Retina (tissue), 1 donor: ENCODE data around the gene SELENON.

Experiments used
- DNase-seq: peaks from one replicate; pipeline ENCODE4 v3.0.0-alpha.2; 2016

Gene SELENON

DNA sequence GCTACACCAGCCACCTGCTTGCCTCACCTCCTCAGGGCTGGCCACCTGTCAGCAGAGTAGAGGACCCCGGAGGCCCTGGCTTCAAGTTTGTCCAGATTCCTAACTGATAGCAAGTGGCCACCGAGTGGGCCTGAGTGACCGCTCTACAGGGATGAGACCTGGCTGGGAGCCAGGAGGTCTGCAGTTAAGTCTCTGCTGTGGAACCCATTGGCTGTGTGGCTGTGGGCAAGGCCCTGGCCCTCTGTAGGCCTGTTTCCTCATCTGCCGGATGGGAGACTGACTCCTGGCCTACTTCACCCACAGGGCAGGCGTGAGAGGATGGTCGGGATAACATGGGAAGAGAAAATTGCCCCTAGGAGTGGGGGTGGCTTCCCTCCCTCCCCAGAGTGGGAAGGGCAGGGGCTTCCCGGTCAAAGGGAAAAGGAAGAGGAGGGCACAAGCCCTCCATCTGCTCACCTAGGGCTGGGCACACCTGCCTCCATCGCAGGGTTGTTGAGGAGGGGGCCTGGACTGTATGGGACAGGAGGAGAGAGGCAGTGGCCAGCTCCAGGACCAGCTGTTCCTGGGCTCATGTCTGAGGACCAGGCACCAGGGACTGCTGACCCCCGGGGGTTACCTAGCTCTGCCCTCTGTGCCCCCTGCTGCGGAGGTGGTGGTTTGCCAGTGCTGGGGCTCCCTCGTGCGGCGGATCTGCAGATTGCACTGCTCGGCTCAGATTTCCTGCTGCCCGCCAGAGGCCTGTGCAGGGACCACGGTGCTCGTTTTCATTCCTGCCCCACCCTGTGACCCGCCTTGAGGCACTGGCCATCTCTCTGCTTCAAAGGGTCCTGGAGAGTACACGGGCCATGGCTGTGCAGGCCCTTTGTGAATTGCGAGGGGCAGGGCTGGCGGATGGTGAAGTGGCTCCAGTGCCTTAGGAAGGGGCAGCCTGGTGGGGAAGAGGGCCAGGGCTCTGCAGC, 10.6 kb downstream of the SELENON start:
- peak; percentile 90 for DNase-seq

DNA sequence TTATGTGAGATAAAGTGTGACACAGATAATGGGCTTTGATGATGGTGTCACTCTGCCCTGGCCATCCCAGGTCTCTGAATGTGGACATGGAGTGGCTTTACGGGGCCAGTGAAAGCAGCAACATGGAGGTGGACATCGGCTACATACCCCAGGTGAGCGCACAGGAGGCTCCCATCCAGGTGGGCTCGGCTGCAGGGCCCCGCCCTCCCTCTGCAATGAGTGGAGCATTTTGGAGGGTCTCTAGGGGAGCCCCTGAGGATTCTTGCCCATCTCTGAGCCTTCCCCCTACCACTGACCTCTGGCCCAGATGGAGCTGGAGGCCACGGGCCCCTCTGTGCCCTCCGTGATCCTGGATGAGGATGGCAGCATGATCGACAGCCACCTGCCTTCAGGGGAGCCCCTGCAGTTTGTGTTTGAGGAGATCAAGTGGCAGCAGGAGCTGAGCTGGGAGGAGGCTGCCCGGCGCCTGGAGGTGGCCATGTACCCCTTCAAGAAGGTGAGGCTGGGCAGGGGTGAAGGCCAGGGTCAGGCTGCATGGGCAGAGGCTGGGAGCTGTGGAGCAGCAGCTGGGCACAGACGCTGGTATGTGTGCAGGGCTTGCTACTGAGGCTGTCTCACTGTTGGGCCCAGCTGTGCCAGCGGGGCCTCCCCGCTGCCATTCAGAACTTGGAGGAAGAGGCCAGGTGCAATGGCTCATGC, 11.5 kb downstream of the SELENON start:
- no peak for DNase-seq

DNA sequence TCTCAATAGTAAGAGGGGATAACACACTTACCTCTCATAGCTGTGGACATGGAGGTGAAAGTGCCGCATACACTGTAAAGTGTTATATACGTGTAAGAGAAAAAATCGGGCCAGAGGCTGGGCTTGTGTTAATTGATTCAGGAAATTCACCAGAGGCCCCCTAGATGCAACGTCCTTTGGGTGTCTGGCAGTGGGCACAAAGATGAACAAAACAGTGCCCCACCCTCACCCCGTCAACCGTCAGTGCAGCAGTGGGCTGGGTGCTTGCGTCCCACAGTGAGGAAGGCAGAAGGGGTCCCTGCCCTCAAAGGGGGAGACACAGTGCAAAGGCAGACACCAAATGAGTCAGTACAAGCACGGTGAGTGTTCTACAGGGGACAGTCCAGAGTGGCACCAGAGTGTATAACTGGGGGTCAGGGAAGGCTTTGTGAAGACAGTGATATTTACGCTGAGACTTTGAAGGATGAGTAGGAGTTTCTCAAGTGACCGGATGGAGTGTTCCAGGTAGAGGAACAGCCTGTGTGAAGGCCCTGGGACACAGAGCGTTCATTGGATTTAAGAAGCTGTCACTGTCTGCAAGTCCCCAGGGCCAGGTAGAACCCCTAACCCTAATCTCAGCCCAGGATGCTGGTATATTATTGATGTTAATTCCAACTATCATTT, 13.2 kb downstream of the SELENON start:
- no peak for DNase-seq

DNA sequence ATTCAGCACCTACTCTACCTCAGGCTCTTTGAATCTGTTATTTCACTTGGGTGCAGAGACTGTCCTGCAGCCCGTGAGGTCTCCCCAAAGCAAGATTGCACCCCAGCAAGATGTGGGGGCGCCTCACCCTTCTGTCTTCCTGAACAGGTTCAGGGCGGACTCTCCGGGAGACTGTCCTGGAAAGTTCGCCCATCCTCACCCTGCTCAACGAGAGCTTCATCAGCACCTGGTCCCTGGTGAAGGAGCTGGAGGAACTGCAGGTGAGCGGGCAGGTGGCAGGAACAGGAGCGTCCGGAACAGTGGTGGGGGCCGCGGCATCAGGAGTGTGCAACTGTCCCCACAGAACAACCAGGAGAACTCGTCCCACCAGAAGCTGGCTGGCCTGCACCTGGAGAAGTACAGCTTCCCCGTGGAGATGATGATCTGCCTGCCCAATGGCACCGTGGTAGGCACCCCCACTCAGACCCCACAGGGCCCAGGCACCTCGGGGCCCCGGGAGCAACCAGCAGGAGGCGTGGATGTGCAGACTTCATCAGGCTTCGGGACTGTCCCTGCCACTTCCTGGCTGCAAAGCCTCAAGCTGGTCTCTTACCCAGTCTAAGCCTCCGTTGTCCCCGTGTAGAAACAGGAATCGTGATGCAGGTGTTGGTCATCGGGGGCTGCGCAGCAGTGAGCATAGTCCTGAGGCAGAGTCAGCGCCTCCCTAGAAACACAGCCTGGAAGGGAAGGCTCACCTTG, 13.9 kb downstream of the SELENON start:
- DNase-seq, result no peak

GRCh38 chr1:25814549-25815087, 14.6 kb downstream of the SELENON start:
- DNase-seq, result no peak

- DNase-seq, result no peak
These were observed 15.5 kb downstream of the SELENON start for GRCh38 chr1:25815208-25816111.

DNA sequence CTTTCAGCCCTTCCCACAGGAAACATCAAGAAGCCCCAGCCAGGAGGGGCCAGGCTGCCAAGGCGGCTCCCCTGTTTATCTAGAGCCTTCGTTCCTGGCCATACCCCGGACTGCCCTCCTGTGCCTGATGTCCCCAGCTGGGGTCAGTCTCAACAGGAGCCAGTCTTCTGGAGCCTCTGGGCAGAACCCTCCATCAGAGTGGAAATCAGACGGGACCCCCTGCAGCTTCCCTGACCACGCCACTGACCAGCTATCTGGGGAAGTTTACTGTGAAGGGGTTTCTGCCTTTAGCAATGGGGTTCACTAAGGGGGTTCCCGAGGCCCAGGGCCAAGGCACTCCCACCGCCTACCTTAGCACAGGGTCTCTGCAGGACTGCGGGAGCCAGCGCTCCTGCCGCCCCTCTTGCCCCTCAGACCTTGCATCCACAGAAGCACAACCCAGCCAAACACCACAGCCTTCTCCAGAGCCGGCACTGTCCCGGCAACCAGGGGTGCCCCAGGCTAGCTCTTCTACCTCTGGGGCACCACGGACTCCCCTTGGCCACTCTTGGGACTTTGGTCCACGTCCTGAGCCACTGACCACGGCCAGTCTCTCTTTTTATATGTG, 16.2 kb downstream of the SELENON start:
- no peak for DNase-seq

DNA sequence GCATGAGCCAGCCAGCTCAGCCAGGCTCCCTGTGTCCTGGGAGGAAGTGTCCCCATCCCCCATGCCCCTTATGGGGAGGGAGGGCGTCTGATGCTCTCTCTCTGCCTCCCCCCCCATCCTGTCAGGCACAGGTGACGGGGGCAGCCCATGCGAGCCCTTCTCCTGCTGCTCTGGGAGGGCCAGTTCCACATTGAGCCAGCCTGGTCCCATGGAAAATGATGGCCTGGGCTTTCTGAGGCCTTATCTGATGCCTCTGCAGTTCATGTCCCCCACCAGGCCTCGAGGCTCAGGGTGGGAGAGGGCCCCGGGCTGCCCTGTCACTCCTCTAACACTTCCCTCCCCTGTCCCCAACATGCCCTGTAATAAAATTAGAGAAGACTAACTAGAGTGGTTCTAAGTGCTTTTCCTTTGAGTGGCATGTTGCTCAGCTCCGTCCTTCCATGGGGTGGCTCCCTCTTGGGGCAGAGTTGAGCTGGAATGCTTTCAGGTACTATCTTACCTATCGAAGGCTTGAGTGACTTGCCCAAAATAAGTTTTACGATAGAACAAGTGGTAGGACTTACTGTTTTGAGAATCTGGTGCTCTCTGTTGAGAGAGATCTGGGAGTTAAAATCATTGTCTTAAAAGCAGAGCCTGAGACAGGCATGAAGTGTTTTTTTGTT, 18.0 kb downstream of the SELENON start:
- DNase-seq, result no peak

- no peak for DNase-seq
These were observed 18.6 kb downstream of the SELENON start for GRCh38 chr1:25818569-25818968.

DNA sequence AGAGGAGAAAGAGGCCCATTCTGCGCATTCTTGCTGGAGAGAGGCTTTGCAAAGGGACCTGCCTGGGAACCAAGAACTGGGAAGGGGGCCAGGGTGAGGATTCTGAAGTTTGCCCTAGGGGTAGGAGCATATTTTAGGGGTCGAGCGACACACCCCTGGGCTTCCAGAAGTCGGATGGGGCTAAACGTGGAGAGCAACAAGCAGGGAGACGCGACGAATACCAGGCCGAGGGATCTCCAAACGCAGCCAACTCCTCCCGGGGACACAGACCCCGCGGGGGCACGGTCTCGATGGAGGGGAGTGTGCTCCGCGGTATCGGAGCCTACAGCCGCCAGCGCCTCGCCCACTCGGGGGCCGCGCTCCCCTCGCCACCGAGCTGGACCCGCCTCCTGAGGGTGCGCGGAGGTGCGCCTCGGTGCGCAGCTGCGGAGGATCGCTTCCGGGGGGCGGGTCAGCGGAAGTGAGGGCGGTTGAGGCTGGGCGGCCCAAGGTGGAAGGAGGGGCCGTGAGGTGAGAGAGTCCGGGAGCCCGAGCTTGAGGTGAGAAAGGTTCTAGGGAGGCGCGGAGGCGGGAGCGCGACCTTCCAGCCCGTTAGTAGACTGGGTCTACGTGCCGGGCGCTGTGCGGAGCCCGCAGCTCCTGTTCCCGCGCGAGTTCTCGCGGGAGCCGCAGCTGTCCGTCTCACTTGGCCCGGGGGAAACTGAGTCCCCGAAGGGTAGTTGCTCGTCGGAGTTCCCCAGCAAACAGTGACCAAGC, 19.7 kb downstream of the SELENON start, which contains the start of gene MTFR1L:
TSS of gene MTFR1L (plus strand) at position 464 of the 756 bp plus-strand sequence. CDS start 3,151 bp downstream, outside the sequence.
- DNase-seq, result peak; percentile 97

DNA sequence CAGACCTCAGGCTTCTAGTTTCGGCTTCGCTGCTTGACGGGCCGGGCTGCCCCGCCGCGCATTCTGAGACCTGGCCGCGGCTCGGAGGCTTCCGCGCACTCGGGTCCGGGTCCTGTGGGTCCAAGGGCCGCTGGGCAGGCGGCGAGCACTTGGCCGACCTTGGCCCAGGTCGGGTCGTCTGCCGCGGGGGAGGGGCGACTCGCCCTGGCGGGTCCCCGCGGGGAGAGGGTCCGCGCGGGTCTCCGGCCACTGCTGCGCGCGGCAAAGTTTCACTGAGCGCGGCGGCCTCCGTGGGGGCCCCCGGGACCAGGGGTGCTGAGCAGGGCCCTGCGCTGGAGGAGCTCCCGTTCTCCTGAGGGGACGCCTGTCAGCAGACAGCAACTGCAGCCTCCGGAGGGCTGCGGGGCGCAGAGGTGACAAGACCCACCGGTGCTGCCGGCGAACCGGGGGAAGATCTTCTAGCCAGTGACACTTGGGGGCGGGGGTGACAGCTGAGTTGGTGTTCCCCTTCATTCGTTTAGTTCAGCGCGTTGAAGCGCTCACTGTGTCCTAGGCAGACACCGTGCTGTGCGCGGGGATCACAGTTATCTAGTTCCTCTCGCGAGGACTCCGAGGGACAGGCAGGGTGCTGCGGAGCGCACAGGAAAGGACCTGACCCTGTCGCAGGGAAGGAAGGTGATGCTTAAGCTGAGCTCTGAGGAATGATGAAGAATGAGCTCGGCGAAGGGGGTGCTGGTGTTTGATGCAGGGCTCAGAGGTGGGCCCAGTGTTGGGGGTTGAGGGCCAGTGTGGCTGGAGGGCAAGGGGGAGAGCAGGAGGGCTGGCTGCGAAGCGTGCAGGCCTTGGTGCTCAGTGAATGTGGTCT, 20.5 kb downstream of the SELENON start:
- peak; percentile 71 for DNase-seq

DNA sequence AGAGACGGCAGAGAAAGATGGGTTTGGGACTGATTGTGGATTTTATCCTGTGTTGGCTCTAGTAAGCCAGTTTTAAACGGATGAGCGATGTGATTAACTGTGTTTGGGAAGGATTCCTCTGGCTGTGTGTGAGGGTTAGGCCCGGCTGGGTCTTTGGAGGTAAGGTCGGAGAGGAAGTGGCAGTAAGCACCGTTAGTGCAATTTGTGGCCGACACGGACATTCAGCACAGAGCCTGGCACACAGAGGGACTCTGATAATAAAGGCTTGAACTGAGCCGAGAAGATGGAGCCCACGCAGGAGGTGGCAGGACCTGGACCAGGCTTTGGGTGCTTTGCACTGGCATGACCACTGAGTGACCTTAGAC, 21.1 kb downstream of the SELENON start:
- DNase-seq, result no peak

DNA sequence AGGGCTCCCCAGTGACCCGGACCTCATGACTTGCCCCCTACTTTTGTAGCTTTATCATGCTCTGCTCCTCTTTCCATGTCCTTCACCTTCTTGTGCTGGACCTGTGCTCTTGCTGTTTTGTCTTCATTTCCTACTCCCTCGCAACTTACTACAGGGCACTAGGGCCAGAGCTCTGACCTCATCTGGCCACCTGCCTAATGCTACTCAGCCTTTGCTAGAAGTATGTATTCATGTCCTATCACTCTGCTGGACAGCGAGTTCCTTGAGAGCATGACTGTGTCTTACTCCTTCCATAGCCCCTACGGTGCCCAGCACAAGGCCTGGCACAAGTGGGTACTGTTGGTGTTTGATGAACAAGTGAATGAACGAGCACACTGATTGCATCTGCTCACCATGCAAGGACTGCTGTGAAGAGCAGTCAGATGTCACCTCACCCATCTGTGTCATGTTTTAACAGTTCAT, 21.7 kb downstream of the SELENON start:
- DNase-seq, result no peak

DNA sequence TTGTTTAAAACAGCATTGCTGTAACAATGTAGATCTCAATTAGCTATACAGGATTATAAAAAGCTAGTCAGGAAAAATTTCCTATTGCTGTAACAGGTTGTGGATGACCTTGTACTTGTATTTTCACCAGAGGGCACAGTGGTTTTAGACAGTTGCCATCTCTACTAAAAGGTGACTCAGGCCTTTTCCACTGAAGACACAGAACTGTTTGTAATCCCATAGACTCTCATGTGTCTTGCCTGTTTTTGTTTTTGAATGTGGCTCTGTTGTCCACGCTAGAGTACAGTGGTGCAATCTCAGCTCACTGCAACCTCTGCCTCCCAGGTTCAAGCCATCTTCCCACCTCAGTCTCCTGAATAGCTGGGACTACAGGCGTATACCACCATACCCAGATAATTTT, 25.6 kb downstream of the SELENON start:
- DNase-seq, result no peak

GRCh38 chr1:25826571-25826970, 26.6 kb downstream of the SELENON start:
- no peak for DNase-seq

DNA sequence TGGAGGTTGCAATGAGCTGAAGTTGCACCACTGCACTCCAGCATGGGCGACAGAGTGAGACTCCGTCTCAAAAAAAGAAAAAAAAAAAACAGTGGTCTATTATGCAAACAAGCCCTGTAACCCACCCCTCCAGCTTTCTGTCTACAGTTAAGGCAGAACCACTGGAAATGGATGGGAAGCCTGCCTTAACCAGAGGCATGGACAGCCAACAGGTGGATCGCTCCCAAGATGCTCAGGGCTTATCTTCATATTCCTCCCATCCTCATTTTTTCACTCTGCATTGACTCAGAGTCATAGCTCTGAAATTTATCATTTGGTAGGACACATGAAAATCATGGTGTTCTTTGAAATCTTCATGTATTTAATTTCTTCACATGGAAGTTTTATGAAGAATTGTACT, 28.5 kb downstream of the SELENON start:
- DNase-seq, result no peak

DNA sequence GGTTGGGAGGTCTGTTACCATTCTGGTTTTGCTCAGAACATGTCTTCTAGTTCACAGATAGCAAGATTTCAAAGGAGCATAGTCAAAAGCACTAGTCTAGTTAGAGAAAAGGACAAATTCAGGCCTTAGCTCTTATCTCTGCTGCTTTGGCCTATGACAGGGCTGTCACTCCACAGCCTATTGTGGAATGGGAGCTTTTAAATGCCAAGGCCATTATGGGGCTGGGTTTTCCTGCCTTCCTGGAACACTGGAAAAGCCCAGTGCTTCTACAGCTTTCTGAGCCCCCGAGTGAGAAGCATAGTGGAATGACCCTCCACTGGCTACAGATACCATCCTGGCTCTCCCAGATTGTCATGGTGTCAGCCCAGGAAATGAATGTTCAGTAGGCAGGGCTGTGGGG, 29.1 kb downstream of the SELENON start:
- no peak for DNase-seq

DNA sequence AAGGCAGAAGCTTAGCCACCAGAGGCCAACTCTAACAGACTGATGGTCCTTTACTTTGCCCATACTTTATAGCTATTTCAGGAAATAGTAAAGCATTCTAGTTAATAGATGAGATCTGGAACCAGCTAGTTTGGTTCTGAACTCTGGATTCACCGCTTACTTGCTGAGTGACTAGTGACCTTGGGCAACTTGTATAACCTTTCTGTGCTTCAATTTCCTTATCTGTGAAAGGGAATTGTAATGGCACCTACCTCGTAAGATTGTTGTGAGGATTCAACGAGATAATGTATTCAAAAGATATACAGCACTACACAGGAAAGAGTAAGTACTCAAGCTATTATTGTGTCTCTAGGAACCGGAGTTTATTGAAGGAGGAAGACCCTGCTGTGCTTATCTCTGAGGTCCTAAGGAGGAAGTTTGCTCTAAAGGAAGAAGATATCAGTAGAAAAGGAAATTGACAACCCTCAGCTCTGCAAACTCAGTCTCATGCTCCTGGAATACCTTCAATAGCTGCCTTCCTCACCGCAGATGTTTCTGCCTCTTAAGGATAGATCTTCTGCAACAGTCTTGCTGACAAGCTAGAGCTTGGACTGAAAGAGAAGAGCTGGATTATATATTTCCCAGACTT, 31.7 kb downstream of the SELENON start:
- no peak for DNase-seq
